ENCODE results near the gene GRK5.

The GRK5 gene

DNA sequence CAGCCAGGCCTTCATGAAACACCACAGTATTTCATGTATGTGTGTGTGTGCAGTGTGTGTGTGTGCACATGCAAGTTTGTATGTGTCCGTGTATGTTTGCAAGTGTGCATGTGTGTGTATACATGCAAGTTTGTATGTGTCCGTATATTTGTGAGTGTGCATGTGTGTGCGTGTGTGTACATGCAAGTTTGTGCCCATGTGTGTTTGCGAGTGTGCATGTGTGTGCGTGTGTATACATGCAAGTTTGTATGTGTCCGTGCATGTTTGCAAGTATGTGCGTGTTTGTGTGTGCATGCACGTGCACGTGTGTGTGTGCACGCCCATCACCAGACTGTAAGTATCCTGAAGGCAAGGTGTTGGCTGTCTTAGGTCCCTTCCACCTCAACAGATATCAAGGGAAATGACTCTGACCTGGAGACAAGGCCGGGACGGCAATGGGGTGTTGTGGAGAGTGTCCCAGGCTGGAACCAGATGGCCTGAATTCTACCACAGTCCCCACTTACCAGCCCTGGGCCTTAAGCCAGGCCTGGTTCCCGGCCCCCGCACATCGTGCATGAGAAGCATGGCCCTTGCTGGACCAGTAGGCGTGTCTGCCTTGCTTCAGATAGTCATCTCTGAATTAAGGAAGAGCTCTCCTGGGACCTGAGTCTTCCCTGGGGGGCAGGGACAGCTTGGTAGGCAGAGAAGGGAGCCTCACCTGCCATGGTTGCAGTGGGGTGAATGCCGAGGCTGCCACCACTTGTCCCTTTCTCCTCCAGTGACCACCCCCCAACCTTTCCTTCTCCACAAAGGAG lies 140.0 kb downstream of the GRK5 start:
- DNase-seq, result no peak

GRCh38 chr10:119348106-119348505 lies 140.7 kb downstream of the GRK5 start:
- no peak for DNase-seq

DNA sequence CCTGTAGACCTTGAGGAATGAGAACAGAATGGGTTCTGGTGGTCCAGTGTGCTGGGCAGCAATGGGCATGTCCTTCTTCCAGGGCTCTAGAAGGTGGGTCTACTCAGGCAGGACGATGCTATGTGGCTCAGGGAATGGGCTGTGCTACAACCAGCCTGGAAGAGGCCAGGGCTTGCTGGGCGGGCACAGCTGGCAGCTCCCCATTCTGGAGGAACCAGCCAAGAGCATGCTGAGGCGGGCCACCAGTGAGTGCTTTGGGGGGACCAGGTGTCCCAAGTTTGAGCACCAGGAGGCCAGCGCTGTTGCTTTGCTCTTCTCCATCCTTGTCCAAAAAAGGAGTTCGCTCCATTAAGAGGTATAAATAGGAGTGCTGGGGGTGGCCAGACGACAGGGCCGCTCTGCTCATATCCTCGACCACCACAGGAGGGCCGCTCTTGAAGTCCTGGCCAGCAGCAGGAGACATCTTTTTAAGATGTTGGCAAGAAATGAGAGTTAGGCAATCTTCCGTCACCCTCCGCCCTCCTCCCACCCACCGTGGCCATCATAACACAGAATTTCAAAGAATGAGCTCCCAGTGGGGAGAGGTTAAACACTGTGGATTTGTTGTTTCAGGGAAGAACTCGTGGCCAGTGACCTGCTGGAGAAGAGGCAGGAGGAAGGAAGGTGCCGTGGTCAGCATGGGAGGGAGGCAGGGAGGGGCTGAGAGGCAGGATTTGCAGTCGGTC lies 141.3 kb downstream of the GRK5 start:
- DNase-seq, result no peak

DNA sequence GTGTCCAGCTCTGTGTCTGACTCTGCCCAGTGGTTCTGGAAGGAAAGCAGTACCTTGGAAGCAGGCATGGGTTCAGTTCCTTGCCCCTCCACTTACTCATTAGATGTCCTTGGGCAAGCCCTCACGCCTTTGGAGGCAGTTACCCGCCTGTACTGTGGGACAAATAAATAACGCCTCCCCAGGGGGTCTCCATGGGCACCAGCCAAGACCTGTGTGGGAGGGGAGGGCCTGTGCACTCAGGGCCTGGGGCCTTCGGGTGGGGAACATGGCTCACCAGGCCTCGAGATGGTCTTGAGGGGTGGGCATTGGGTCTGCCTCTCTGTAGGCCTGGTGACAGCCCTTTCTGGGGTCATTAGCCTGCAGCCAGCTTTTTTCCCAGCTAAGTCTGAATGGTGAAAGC lies 142.0 kb downstream of the GRK5 start:
- DNase-seq, result no peak

- no peak for DNase-seq
Observed at GRCh38 chr10:119349937-119350501, 142.6 kb downstream of the GRK5 start.

DNA sequence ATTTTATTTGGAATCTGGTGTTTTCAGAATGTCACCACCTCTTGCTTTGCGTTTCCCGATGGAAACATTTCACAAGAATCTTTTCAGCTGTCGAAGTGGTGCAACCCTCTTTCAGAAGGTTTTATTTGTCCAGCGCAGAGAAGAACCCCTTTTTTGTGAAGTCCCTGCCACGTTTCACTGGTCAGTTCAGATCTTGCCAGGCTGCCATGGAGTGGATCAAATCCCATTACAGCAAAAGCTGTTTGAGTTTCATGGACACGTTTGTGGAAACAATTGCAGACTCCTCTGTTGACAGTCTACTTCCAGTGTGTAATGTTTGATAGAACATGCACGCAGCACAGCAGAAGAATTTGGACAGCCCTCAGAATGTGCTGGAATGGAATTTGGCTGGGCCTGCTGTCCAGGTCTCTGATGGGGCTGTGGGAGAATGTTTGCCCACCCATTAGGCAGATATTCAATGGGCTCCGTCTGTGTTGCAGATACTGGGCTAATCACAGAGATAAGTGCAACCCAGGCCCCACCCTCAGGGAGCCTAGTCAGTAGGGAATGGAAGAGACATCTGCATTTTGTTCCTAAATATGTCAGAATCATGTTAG lies 143.2 kb downstream of the GRK5 start:
- DNase-seq, result no peak

- DNase-seq, result no peak
Observed at GRCh38 chr10:119351189-119351588, 143.8 kb downstream of the GRK5 start.

- DNase-seq, result no peak
Observed at GRCh38 chr10:119352042-119352441, 144.7 kb downstream of the GRK5 start.

DNA sequence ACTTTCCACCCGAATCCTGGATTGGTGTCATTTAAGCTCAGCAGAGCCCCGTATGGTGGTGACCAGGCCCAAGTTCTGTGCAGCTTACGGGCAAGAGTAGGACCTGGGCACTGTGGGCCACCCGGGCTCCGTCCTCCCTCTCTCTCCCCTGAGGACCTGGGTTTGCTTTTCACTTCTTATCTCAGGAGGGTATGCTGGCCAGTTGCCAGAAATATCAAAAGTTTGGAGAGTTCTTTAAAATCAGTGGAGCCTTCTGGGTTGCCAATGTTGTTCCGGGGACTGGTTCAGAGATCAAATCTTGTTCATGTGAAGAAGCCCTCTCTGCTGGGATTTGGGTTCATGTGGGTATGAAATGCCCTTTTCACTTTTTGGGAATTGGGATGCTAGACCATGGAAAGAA lies 145.4 kb downstream of the GRK5 start:
- DNase-seq, result no peak

DNA sequence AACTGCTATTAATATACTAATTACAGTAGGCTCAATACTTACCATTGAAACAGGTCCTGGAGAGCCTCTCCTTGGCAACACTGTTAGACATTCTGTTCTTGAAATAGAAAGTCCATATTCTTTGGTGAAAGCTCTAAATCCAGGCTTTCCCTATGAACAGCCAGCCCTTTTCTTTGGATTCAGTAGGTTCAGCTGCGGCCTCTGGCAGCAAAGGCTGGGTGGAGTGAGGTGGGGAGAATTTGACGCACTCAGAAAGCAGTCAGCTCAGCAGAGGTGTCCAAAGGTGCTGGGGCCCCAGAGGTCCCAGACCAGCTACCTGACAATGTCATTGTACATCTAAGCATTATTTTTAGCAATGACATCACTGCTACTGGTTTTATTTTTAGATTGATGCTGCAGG lies 146.1 kb downstream of the GRK5 start:
- no peak for DNase-seq

DNA sequence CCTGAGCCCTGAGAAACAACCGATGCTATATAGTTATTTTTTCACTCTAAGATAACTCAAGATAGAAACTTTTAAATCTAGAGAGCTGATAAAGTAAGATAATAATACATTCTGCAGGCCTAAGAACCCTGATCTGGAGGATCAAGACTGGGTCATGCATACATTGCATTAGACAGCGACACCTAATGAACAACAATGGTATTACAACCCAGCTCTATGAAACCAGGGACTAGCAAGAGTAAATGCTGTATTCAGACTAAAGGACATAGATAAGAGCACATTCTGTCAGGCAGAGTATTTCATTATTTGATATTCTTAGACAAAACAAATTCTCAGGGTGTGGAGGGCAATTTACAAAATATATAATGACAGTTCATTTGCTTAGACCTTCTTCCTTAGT lies 148.6 kb downstream of the GRK5 start:
- DNase-seq, result no peak

DNA sequence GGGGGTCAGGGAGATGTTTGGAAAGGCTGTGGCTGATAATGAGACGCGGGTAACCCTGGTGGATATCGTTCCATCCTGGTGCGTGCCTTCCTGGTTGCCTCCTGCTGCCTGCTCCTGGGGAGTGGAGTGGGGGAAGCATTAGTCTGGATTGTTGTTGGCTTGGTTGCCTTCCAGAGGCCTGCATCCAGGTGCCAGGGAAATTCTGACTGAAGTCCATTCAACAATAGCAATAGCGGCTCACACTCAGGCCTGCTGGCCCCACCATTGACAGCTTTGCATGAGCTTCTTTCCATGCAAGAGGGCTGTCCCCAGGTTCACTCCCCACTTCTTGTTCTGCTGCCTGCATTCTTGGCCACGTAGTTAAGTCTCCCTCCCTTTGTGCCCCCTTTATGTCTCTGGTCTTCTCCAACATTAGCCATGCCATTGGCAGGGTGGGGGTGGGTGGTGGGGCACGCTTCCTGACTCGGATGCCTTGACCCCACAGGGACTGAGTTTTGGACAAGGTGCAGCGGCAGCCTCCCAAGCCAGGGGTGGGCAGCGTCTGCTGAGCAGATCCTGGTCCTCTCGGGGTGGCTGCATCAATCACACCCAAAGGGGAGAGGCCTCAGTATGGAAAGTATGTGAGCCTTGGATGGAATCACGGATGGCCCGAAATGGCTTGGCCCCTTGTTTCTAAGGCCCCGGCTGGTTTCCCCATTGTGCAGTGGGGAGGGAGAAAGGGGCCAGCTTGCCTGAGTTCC lies 150.2 kb downstream of the GRK5 start:
- DNase-seq, result no peak

- no peak for DNase-seq
Observed at GRCh38 chr10:119358152-119358512, 150.8 kb downstream of the GRK5 start.

GRCh38 chr10:119358567-119358966 lies 151.2 kb downstream of the GRK5 start:
- no peak for DNase-seq

DNA sequence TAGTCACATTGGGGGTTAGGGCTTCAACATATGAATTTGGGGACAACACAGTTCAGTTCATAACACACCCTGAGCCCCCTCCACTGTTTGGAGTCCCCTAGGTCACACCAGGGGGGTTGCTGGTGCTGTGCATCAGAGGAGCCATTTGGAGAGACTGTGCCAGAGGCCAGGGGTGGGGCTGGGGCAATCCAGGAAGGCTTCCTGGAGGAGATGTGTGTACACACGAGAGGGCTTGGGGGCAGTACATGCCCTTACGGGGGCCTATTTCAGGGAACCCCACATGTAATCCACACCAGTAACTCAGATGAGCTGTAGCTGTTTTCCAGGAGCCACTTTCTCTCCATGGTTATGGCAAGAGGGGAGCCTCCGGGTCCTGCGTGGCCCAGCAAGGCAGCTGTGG lies 151.7 kb downstream of the GRK5 start:
- no peak for DNase-seq

DNA sequence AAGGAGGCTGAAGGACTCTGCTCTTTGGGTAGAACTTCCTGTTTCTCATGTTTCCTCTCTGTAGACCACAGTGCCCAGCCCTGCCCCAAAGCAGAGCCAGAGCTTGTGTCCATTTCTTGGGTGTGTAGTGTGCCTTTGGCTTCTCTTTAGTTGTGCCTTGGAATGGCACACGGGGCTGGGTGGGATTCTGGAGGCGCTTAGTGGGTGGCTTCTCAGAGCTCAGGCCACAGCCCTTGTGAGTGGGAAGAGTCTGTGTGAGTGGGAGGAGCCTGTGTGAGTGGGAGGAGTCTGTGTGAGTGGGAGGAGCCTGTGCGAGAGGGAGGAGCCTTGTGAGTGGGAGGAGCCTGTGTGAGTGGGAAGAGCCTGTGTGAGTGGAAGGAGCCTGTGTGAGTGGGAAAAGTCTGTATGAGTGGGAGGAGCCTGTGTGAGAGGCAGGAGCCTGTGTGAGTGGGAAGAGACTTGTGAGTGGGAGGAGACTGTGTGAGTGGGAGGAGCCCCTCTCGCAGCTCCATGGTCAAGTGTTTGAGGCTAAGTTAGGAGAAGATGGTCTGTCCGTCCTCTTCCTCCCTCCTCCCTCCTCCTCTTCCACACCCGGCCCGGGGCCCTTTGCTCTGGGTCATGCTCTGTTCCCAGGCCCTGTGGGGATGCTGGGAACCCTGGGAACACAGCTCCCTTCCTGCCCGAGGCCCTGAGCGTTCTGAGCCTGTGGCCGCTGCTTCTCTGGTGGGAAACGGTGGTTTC lies 153.0 kb downstream of the GRK5 start:
- no peak for DNase-seq

DNA sequence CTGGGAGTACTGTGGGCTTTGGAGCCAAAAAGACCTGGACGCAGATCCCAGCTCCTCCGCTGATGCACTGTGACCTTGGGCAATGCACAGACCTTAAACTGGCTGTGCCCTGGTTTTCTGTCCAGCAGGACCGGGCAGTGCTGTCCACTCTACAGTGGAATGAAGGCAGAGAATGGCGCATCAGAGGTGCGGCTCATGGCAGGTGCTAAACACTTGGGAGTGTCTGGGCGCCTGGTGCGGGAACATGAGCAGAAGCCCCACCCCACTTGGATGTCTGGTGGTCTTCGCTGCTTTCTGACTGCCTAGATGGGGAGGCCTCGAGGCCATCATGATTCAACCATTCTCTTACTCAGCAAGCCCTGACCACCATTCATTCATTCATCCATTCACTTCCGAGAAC lies 153.7 kb downstream of the GRK5 start:
- no peak for DNase-seq

DNA sequence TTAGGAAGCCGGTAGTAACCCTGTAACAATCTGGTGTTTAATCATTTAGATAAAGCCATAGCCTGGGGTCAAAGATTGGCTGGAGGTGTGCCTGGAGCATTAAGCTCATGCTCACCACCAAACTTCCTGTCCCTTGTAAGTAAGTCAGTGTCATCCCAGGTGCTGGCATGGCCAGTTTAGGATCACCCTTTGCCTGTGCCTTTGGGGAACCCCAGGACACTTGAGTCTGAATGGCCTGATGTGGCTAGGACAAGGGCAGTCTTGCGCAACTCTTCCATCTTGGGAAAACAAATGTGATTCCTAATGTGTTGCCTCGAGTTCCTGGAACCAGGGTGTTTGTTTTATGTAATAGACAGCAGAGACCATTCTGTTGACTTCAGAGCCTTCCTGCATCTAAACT lies 154.8 kb downstream of the GRK5 start:
- no peak for DNase-seq

GRCh38 chr10:119364645-119365600 lies 157.6 kb downstream of the GRK5 start:
- DNase-seq, result no peak

DNA sequence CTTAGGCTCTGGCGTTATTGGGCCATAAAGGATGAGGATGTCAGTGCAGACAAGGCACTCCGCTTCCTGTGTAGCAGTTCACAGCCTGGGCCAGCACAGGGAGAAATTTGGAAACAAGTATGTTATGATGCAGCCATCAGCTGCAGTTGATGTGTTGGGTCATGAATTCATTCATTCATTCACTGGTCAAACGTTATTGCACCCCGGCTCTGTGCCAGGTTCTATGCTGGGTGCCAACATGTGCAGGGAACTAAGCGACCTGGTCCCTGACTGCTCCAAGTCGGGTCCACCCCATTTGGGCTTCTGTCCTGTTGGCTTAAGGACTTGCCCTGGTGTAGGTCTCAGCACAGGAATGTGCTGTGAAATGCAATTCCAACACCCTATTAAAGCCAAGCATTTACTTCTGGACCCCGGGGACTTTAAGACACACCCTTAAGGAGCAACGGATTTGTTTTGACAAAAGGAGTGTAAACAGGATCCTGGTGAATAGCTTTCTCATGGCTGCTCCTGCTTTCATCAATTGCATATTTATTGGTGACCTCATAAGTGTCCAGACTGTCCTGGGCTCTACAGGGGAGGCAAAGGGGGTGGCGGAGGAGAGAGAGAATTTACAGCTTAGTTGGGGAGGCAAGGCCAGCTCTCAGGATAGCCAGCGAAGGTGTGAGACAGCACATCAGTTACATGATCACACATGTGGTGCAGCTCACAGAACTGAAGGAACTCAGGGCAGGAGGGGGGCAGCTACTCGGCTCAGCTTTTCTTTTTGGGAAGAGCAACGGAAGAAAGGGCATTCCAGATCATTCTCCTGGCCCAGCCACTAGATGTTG lies 158.6 kb downstream of the GRK5 start:
- DNase-seq, result no peak

Data from activated naive CD4-positive, alpha-beta T cell (primary cell).